Endothelial cell of umbilical vein (primary cell): ENCODE data around the gene FGF6. TPM values are rescaled to one million over a fixed set of nuclear protein-coding genes. Genes with fewer than 3 reads are reported as not detected.

ENCODE experiments used
- BruUV-seq: library from RNA; stranded (reverse); fragments of 400-500 nt; replicated peaks from 2 replicates; lab custom pipeline; 2021; lab: Mats Ljungman, UMichigan
- CTCF ChIA-PET: fragments of 300-600, 350-600 bp; sonication (Branson Sonifier 250); formaldehyde crosslinking; loops from one replicate; lab custom pipeline; 2021; ENCODE audit warnings: antibody characterized with exemption, inconsistent platforms; lab: Charles Lee
- POLR2A ChIA-PET: fragments of 300-600, 350-600 bp; sonication (Branson Sonifier 250); formaldehyde crosslinking; loops from one replicate; lab custom pipeline; 2021; ENCODE audit warnings: antibody characterized with exemption, inconsistent platforms; lab: Charles Lee
- DNase-seq: peaks from one replicate; pipeline ENCODE4 v3.0.0-alpha.2; 2011; ENCODE audit warnings: low read depth, low spot score
- FAIRE-seq: peaks from 2 replicates; lab custom pipeline; 2011; peaks lifted over from hg19 to GRCh38; lab: Jason Lieb, UNC
- H2AFZ ChIP-seq: 2 replicates; pipeline ENCODE4 v1.6.0; 2012; ENCODE audit warnings: low read depth, low read length, control low read depth, inconsistent platforms
- H3K27ac ChIP-seq: 2 replicates; pipeline ENCODE4 v1.5.1; 2011; ENCODE audit warnings: low read depth, mild to moderate bottlenecking, control low read depth, low read length, moderate library complexity; ENCODE audit not compliant: insufficient read depth
- H3K27me3 ChIP-seq, 2 experiments: 2 replicates each; pipeline versions ENCODE4 v1.6.0 to v1.6.1; 2011; ENCODE audit warnings: low read length in 2 of 2, mixed read lengths in 1 of 2; ENCODE audit not compliant: control insufficient read depth in 2 of 2, insufficient read depth in 2 of 2
- H3K36me3 ChIP-seq, 2 experiments: 2 replicates in 1 of 2; 3 replicates in 1 of 2; pipeline ENCODE4 v1.5.1; 2011; ENCODE audit warnings: low read length in 2 of 2, mild to moderate bottlenecking in 1 of 2, moderate library complexity in 1 of 2; ENCODE audit not compliant: control insufficient read depth in 2 of 2, insufficient read depth in 2 of 2; ENCODE audit errors: extremely low read depth in 1 of 2
- H3K4me1 ChIP-seq: 3 replicates; pipeline ENCODE4 v1.5.1; 2011; ENCODE audit warnings: mild to moderate bottlenecking, low read length; ENCODE audit not compliant: control insufficient read depth, insufficient read depth; ENCODE audit errors: extremely low read depth
- H3K4me2 ChIP-seq: 2 replicates; pipeline ENCODE4 v1.6.1; 2011; ENCODE audit warnings: low read length, control low read depth, mixed read lengths; ENCODE audit not compliant: insufficient read depth
- H3K4me3 ChIP-seq, 3 experiments: fragments of 200-600 bp in 1 of 3; sonication (generic), shearing (Covaris generic) in 1 of 3; replicated peaks in 1 of 3; 2 replicates each; pipeline ENCODE4 v1.5.1; 2011 to 2016; ENCODE audit warnings: control low read depth in 3 of 3, low read length in 3 of 3, mild to moderate bottlenecking in 2 of 3, inconsistent platforms in 1 of 3, low read depth in 1 of 3, moderate library complexity in 1 of 3; ENCODE audit not compliant: insufficient read depth in 1 of 3
- H3K79me2 ChIP-seq: 2 replicates; pipeline ENCODE4 v1.6.0; 2012; ENCODE audit warnings: low read length, inconsistent platforms; ENCODE audit not compliant: control insufficient read depth, insufficient read depth
- H3K9ac ChIP-seq: replicated peaks from 2 replicates; pipeline ENCODE3; 2011; ENCODE audit warnings: low read length, control low read depth; ENCODE audit not compliant: insufficient read depth; ENCODE audit errors: extremely low read depth
- H3K9me1 ChIP-seq: replicated peaks from 3 replicates; pipeline ENCODE4 v1.6.0; 2011; ENCODE audit warnings: mild to moderate bottlenecking, low read length; ENCODE audit not compliant: control insufficient read depth, insufficient read depth; ENCODE audit errors: extremely low read depth
- H3K9me3 ChIP-seq: replicated peaks from 2 replicates; pipeline ENCODE4 v1.5.1; 2012; ENCODE audit warnings: low read length, inconsistent platforms; ENCODE audit not compliant: control insufficient read depth, insufficient read depth
- H4K20me1 ChIP-seq: replicated peaks from 2 replicates; pipeline ENCODE3; 2011; ENCODE audit warnings: mild to moderate bottlenecking, low read length; ENCODE audit not compliant: control insufficient read depth, insufficient read depth; ENCODE audit errors: extremely low read depth
- CTCF ChIP-seq, 2 donors: IDR thresholded peaks; 1 replicate in 1 of 2; 2 replicates in 1 of 2; pipeline ENCODE4 v1.5.1; 2011; ENCODE audit warnings: low read length in 2 of 2, mild to moderate bottlenecking in 2 of 2, moderate library complexity in 2 of 2, control low read depth in 1 of 2, inconsistent platforms in 1 of 2, low read depth in 1 of 2; ENCODE audit not compliant: insufficient read depth in 1 of 2; ENCODE audit errors: extremely low read depth in 1 of 2
- EZH2 ChIP-seq: IDR thresholded peaks from 2 replicates; pipeline ENCODE4 v1.6.1; 2012; ENCODE audit warnings: borderline replicate concordance, low read depth, mild to moderate bottlenecking, moderate library complexity, low read length, inconsistent platforms; ENCODE audit not compliant: severe bottlenecking
- FOS ChIP-seq: IDR thresholded peaks from 2 replicates; pipeline ENCODE4 v1.6.1; 2011; ENCODE audit warnings: mild to moderate bottlenecking, low read length, moderate library complexity, borderline replicate concordance; ENCODE audit not compliant: insufficient read depth
- GATA2 ChIP-seq: IDR thresholded peaks from 2 replicates; pipeline ENCODE4 v1.7.0; 2011; ENCODE audit warnings: low read depth, mild to moderate bottlenecking, moderate library complexity, mixed read lengths, low read length; ENCODE audit not compliant: insufficient read length, insufficient read depth
- JUN ChIP-seq: IDR thresholded peaks from 2 replicates; pipeline ENCODE4 v1.6.1; 2011; ENCODE audit warnings: borderline replicate concordance, low read depth; ENCODE audit not compliant: insufficient read length, insufficient read depth
- MAX ChIP-seq: IDR thresholded peaks from 2 replicates; pipeline ENCODE4 v1.6.1; 2011; ENCODE audit not compliant: insufficient read depth, insufficient read length
- MYC ChIP-seq: IDR thresholded peaks from one replicate; pipeline ENCODE4 v1.6.1; 2011; ENCODE audit warnings: mild to moderate bottlenecking, low read depth, low read length
- POLR2A ChIP-seq: IDR thresholded peaks from 2 replicates; pipeline ENCODE4 v1.6.1; 2012; ENCODE audit warnings: low read depth, mild to moderate bottlenecking, control low read depth, low read length
- POLR2AphosphoS5 ChIP-seq: IDR thresholded peaks from 2 replicates; pipeline ENCODE4 v1.6.1; 2012; ENCODE audit warnings: low read depth, mild to moderate bottlenecking, control low read depth, low read length, moderate library complexity; ENCODE audit not compliant: insufficient read depth
- dilution Hi-C: fragments of 300-500 bp; cut with MboI; formaldehyde crosslinking; loops from one replicate; pipeline ENCODE4 v1.15.0; 2019; ENCODE audit warnings: low sequenced_read_pairs; ENCODE audit not compliant: extremely low pct_ligation_motif_present
- intact Hi-C: fragments of 100-400 bp; cut with micrococcal nuclease; formaldehyde crosslinking; loops from one replicate; pipeline ENCODE4 v1.10.0; 2022
- polyA plus RNA-seq, 4 experiments: library from polyadenylated mRNA; depleted of rRNA in 3 of 4; stranded (reverse) in 3 of 4; unstranded in 1 of 4; fragments of >200 nt; gene quantifications; 2 replicates each; pipeline versions ENCODE4 v1.2.1 to v1.2.3, GENCODE V29; 2011 to 2012; ENCODE audit warnings: missing spikeins in 1 of 4
- total RNA-seq: library from RNA; stranded (reverse); gene quantifications from 2 replicates; pipeline ENCODE4 v1.2.3, GENCODE V29; 2021

The FGF6 gene
- total and polyA plus RNA-seq, 2 donors (not counting 3 experiments of a cell fraction or from before 2014, with no cell fraction given), result not detected

GRCh38 chr12:4482936-4483335 is 37.3 kb upstream of the FGF6 start:
- Histone ChIP-seq H3K27ac (no peak overlapping the region), H3K4me1 (peaks cover 2% of the 10 kb centered on the region), H3K9me3 (no peaks in the 10 kb centered on the region), H2AFZ (no peak overlapping the region), H4K20me1 (no peaks in the 10 kb centered on the region), H3K4me3 (no peak overlapping the region), H3K9me1 (no peaks in the 10 kb centered on the region), H3K36me3 (no peaks in the 10 kb centered on the region), H3K4me2 (no peak overlapping the region), H3K79me2 (no peaks in the 10 kb centered on the region), H3K9ac (no peak overlapping the region), H3K27me3 (peaks cover 0 to 2% of the 10 kb centered on the region in 2 experiments)
- no peak for TF ChIP-seq MAX
- ChIA-PET CTCF (no interaction called here), POLR2A (no interaction called here)
- FAIRE-seq (no peak), DNase-seq (no peak)
- BruUV-seq, result no TSS peak
- dilution Hi-C loops, result no loop called here
- intact Hi-C loops, result no loop called here

GRCh38 chr12:4478933-4479332 is 33.3 kb upstream of the FGF6 start:
- no peaks in the 10 kb centered on the region for H3K9me3 ChIP-seq
- ChIA-PET CTCF (no interaction called here), POLR2A (no interaction called here)
- H3K4me1 ChIP-seq, result peaks cover 2% of the 10 kb centered on the region
- FAIRE-seq (no peak), DNase-seq (no peak)
- H3K27ac ChIP-seq, result no peak overlapping the region
- no peak overlapping the region for H2AFZ ChIP-seq
- no peaks in the 10 kb centered on the region for H4K20me1 ChIP-seq
- TF ChIP-seq FOS, result no peak
- no peak for TF ChIP-seq POLR2A
- no peak for TF ChIP-seq MAX
- TF ChIP-seq GATA2, result no peak
- TF ChIP-seq CTCF (IDR thresholded peaks at IDR 0.05; ENCODE audit: extremely low read depth in 1 of 2, insufficient read depth in 1 of 2, low read depth in 1 of 2, low read length in 2 of 2), result no peak
- TF ChIP-seq JUN, result no peak
- TF ChIP-seq MYC, result no peak
- no peak for TF ChIP-seq POLR2AphosphoS5
- no peak for TF ChIP-seq EZH2
- H3K9me1 ChIP-seq, result no peaks in the 10 kb centered on the region
- intact Hi-C loops (no loop called here), dilution Hi-C loops (no loop called here)
- H3K4me2 ChIP-seq, result no peak overlapping the region
- H3K4me3 ChIP-seq, result no peak overlapping the region
- H3K27me3 ChIP-seq, result peaks cover 2 to 6% of the 10 kb centered on the region in 2 experiments
- no peak overlapping the region for H3K9ac ChIP-seq
- no peaks in the 10 kb centered on the region for H3K36me3 ChIP-seq
- H3K79me2 ChIP-seq, result no peaks in the 10 kb centered on the region
- no TSS peak for BruUV-seq
